Astrocyte (in vitro differentiated cells and primary cell): Measurements from ENCODE around the gene APOC3. TPM values are rescaled to one million over a fixed set of nuclear protein-coding genes. Genes with fewer than 3 reads are reported as not detected.

Source experiments
- DNase-seq: peaks from one replicate; pipeline ENCODE4 v3.0.0-alpha.2; 2010; ENCODE audit warnings: low read depth
- FAIRE-seq: peaks from 2 replicates; lab custom pipeline; 2011; peaks lifted over from hg19 to GRCh38; lab: Jason Lieb, UNC
- H2AFZ ChIP-seq: 2 replicates; pipeline ENCODE4 v1.6.0; 2012; ENCODE audit warnings: low read depth, low read length, inconsistent platforms
- H3K27ac ChIP-seq: 2 replicates; pipeline ENCODE4 v1.5.1; 2011; ENCODE audit warnings: low read depth, low read length, inconsistent platforms
- H3K27me3 ChIP-seq: 2 replicates; pipeline ENCODE4 v1.6.0; 2011; ENCODE audit warnings: low read length, inconsistent platforms; ENCODE audit not compliant: insufficient read depth
- H3K36me3 ChIP-seq: 2 replicates; pipeline ENCODE4 v1.5.1; 2011; ENCODE audit warnings: low read length, inconsistent platforms; ENCODE audit not compliant: insufficient read depth
- H3K4me1 ChIP-seq: 2 replicates; pipeline ENCODE4 v1.5.1; 2011; ENCODE audit warnings: low read length, inconsistent platforms; ENCODE audit not compliant: insufficient read depth
- H3K4me2 ChIP-seq: 2 replicates; pipeline ENCODE4 v1.6.0; 2012; ENCODE audit warnings: low read length, inconsistent platforms
- H3K4me3 ChIP-seq: 2 replicates; pipeline ENCODE4 v1.5.1; 2011; ENCODE audit warnings: low read depth, mild to moderate bottlenecking, low read length, inconsistent platforms; ENCODE audit not compliant: insufficient read depth
- H3K79me2 ChIP-seq: 2 replicates; pipeline ENCODE4 v1.6.0; 2012; ENCODE audit warnings: mild to moderate bottlenecking, low read length, inconsistent platforms; ENCODE audit not compliant: insufficient read depth
- H3K9ac ChIP-seq: 2 replicates; pipeline ENCODE4 v1.6.0; 2012; ENCODE audit warnings: mild to moderate bottlenecking, low read length, inconsistent platforms
- H3K9me3 ChIP-seq: 2 replicates; pipeline ENCODE4 v1.5.1; 2012; ENCODE audit warnings: low read depth, mild to moderate bottlenecking, low read length, inconsistent platforms; ENCODE audit not compliant: insufficient read depth
- H4K20me1 ChIP-seq: 2 replicates; pipeline ENCODE4 v1.6.0; 2012; ENCODE audit warnings: low read length, inconsistent platforms; ENCODE audit not compliant: insufficient read depth
- H3K27ac Mint-ChIP-seq: one replicate; pipeline ENCODE4 v1.8.0; 2021; ENCODE audit warnings: mild to moderate bottlenecking, mixed read lengths; ENCODE audit not compliant: unreplicated experiment
- H3K27me3 Mint-ChIP-seq: one replicate; pipeline ENCODE4 v1.8.0; 2021; ENCODE audit warnings: low read depth, mixed read lengths; ENCODE audit not compliant: unreplicated experiment
- H3K36me3 Mint-ChIP-seq: one replicate; pipeline ENCODE4 v1.8.0; 2021; ENCODE audit warnings: low read depth, mixed read lengths; ENCODE audit not compliant: unreplicated experiment
- H3K4me1 Mint-ChIP-seq: one replicate; pipeline ENCODE4 v1.8.0; 2021; ENCODE audit warnings: low read depth, mixed read lengths; ENCODE audit not compliant: unreplicated experiment
- H3K4me3 Mint-ChIP-seq: one replicate; pipeline ENCODE4 v1.8.0; 2021; ENCODE audit warnings: mild to moderate bottlenecking, moderate library complexity, mixed read lengths; ENCODE audit not compliant: unreplicated experiment
- H3K9me3 Mint-ChIP-seq: one replicate; pipeline ENCODE4 v1.8.0; 2021; ENCODE audit warnings: mild to moderate bottlenecking, mixed read lengths; ENCODE audit not compliant: unreplicated experiment
- EZH2 ChIP-seq: IDR thresholded peaks from 2 replicates; pipeline ENCODE4 v1.6.1; 2012; ENCODE audit warnings: mild to moderate bottlenecking, low read length, inconsistent platforms; ENCODE audit not compliant: insufficient read depth
- total RNA-seq: library from RNA; stranded (reverse); gene quantifications from 2 replicates; pipeline ENCODE4 v1.2.1, GENCODE V29; 2021
- TF ChIP-seq, protein P1 (sequence below): IDR thresholded peaks from 2 replicates; pipeline ENCODE4 v1.5.1; 2011; ENCODE audit warnings: low read depth, mild to moderate bottlenecking, inconsistent platforms, low read length, moderate library complexity; ENCODE audit not compliant: insufficient read depth

Gene APOC3
- total RNA-seq, 1 donor from 2014 or later, result not detected

DNA sequence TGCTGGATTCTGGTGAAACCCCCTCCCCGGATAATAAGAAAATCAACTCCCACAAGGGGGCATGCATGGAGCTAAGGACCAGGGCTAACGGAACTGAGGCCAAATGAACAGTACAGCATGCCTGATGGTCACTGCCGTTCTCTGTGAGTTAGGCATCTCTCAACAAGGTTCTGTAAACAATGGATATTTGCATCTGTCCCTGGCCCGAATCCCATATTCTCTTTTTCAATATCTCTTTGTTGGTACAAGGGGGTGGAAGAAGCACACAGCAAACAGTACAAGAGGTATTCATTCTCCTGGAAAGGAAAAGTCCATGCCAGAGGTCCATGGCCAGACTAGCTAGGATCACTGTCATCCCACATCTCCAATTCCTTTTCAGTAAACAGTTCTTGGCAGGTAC lies 39.9 kb downstream of the APOC3 start:
- Histone ChIP-seq H4K20me1 (no peaks in the 10 kb centered on the region), H3K36me3 (peaks cover 5% of the 10 kb centered on the region), H3K4me3 (no peak overlapping the region), H3K9me3 (no peaks in the 10 kb centered on the region), H3K4me2 (no peak overlapping the region), H3K9ac (no peak overlapping the region), H3K79me2 (no peaks in the 10 kb centered on the region), H3K27me3 (no peaks in the 10 kb centered on the region), H3K27ac (no peak overlapping the region), H2AFZ (no peak overlapping the region), H3K4me1 (peaks cover 15% of the 10 kb centered on the region)
- Mint-ChIP-seq H3K4me1 (peaks cover 10% of the 10 kb centered on the region), H3K27ac (no peak overlapping the region), H3K4me3 (no peak overlapping the region), H3K9me3 (peaks cover 2% of the 10 kb centered on the region), H3K36me3 (peaks cover 37% of the 10 kb centered on the region), H3K27me3 (no peaks in the 10 kb centered on the region)
- TF ChIP-seq EZH2, result no peak
- TF ChIP-seq, protein P1, sequence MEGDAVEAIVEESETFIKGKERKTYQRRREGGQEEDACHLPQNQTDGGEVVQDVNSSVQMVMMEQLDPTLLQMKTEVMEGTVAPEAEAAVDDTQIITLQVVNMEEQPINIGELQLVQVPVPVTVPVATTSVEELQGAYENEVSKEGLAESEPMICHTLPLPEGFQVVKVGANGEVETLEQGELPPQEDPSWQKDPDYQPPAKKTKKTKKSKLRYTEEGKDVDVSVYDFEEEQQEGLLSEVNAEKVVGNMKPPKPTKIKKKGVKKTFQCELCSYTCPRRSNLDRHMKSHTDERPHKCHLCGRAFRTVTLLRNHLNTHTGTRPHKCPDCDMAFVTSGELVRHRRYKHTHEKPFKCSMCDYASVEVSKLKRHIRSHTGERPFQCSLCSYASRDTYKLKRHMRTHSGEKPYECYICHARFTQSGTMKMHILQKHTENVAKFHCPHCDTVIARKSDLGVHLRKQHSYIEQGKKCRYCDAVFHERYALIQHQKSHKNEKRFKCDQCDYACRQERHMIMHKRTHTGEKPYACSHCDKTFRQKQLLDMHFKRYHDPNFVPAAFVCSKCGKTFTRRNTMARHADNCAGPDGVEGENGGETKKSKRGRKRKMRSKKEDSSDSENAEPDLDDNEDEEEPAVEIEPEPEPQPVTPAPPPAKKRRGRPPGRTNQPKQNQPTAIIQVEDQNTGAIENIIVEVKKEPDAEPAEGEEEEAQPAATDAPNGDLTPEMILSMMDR, result no peak
- FAIRE-seq (no peak), DNase-seq (no peak)

DNA sequence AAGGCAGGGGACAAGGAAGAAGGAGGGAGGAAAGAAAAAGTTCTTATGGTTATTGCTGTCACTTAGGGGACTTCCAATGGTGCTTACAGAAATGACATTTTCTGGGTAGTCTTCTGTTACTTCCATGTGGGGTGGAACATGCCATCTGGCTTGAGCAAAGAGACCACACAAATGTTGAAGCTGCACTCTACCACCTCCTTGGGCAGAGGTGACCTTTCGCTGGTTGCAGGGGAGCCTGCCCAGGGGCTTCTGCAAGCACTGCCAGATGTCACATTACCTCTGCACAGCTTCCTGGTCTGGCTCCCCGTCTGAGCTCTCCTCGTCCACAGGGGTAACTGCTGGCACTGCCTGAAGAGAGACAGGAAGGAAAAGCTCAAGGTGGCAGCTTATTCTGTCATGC lies 40.3 kb downstream of the APOC3 start:
- Histone ChIP-seq H2AFZ (no peak overlapping the region), H3K9ac (no peak overlapping the region), H3K27me3 (no peaks in the 10 kb centered on the region), H3K4me1 (peaks cover 15% of the 10 kb centered on the region), H3K27ac (no peak overlapping the region), H3K79me2 (no peaks in the 10 kb centered on the region), H3K4me2 (no peak overlapping the region), H3K36me3 (peaks cover 5% of the 10 kb centered on the region), H3K9me3 (no peaks in the 10 kb centered on the region), H4K20me1 (no peaks in the 10 kb centered on the region), H3K4me3 (no peak overlapping the region)
- FAIRE-seq, result no peak
- peaks cover 14% of the 10 kb centered on the region for H3K4me1 Mint-ChIP-seq
- peaks cover 2% of the 10 kb centered on the region for H3K9me3 Mint-ChIP-seq
- peaks cover 41% of the 10 kb centered on the region for H3K36me3 Mint-ChIP-seq
- no peaks in the 10 kb centered on the region for H3K27me3 Mint-ChIP-seq
- H3K27ac Mint-ChIP-seq, result no peak overlapping the region
- TF ChIP-seq, protein P1, result no peak
- TF ChIP-seq EZH2, result no peak
- DNase-seq, result no peak
- H3K4me3 Mint-ChIP-seq, result no peak overlapping the region

DNA sequence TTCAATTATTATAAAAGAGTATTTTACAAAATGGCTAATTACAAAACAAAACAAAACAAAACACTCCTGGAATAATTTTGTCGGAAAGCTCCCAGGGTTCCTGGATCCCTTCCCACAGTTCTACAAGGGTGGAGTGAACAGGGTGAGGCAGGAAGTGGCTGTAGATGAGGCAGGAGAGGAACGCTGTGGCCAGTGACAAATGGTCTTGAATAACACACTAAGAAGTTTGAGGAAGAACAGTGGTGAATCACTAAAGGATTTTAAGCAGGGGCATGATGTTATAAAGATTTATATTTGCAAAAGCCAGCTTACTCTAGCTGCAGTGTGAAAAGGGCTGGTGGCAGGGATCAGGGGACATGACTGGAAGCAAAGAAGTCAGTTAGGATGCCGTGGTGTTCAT lies 41.5 kb downstream of the APOC3 start:
- Histone ChIP-seq H3K4me2 (peak overlapping the region; percentile 57), H2AFZ (no peak overlapping the region), H4K20me1 (no peaks in the 10 kb centered on the region), H3K4me3 (no peak overlapping the region), H3K27me3 (no peaks in the 10 kb centered on the region), H3K9me3 (no peaks in the 10 kb centered on the region), H3K36me3 (peaks cover 5% of the 10 kb centered on the region), H3K79me2 (no peaks in the 10 kb centered on the region), H3K27ac (peak overlapping the region; percentile 46), H3K4me1 (peaks cover 15% of the 10 kb centered on the region), H3K9ac (peak overlapping the region; percentile 45)
- Mint-ChIP-seq H3K27me3 (no peaks in the 10 kb centered on the region), H3K36me3 (peaks cover 39% of the 10 kb centered on the region), H3K27ac (peak overlapping the region; percentile 58), H3K4me1 (peaks cover 15% of the 10 kb centered on the region), H3K9me3 (no peaks in the 10 kb centered on the region), H3K4me3 (no peak overlapping the region)
- DNase-seq (peak; percentile 93), FAIRE-seq (peak; percentile 87)
- no peak for TF ChIP-seq EZH2
- TF ChIP-seq, protein P1, result no peak
